Measurements from ENCODE around the gene CTSF.

CTSF gene

GRCh38 chr11:66559866-66560676 lies 8.3 kb downstream of the CTSF start:
- no peaks in the 10 kb centered on the region for H3K9me3 ChIP-seq (ENCODE audit: control insufficient read depth in 2 of 2, low read length in 2 of 2)
- H3K9ac ChIP-seq (ENCODE audit: low read depth in 1 of 2, low read length in 2 of 2), result no peak overlapping the region
- H3K4me1 ChIP-seq (ENCODE audit: control insufficient read depth in 2 of 2, insufficient read depth in 2 of 2, low read length in 2 of 2), result peaks cover 0 to 2% of the 10 kb centered on the region in 2 donors
- H3K4me3 ChIP-seq (ENCODE audit: low read length in 2 of 2), result no peak overlapping the region
- peaks cover 2 to 5% of the 10 kb centered on the region in 2 donors for H3K27me3 ChIP-seq (ENCODE audit: control insufficient read depth in 2 of 2, insufficient read depth in 2 of 2, low read length in 2 of 2)
- H3K36me3 ChIP-seq (ENCODE audit: control insufficient read depth in 2 of 2, insufficient read depth in 2 of 2, low read length in 2 of 2), result no peaks in the 10 kb centered on the region
- H3K27ac ChIP-seq (ENCODE audit: low read depth in 2 of 2, low read length in 2 of 2), result no peak overlapping the region

DNA sequence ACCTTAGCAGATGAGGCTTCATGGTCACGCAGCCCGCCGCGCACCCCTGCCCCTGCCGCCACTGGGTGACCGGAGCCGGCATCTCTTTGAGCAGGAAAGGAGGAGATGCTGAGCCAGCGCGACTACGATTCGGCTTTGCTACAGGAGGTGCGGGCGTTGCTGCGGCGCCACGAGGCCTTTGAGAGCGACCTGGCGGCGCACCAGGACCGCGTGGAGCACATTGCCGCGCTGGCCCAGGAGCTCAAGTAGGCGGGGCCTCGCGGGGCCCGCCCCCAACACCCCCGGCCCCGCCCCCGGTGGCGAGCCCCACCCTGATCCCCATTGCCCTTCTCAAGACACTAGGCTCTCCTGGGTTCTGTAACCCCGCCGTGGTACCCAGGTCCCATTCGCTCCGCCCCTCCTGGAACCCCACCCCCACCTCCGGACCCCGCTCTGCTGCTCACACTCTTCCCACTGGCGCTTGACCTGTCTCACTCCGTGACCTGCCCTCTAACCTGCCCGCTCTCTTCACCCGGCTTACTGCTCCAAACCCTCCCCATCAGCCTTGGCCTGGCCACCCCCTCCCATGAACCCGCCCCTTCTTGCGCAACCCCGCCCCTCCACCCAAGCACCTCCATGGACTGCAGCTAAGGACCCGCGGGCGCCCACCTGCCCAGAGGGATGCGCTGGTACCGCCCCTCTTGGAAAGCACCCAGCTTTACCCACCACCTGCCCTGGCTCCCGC lies 9.1 kb downstream of the CTSF start:
- peaks cover 2 to 5% of the 10 kb centered on the region in 2 donors for H3K27me3 ChIP-seq (ENCODE audit: control insufficient read depth in 2 of 2, insufficient read depth in 2 of 2, low read length in 2 of 2)
- H3K9me3 ChIP-seq (ENCODE audit: control insufficient read depth in 2 of 2, low read length in 2 of 2), result no peaks in the 10 kb centered on the region
- H3K4me3 ChIP-seq (ENCODE audit: low read length in 2 of 2), result no peak overlapping the region
- H3K36me3 ChIP-seq (ENCODE audit: control insufficient read depth in 2 of 2, insufficient read depth in 2 of 2, low read length in 2 of 2), result no peaks in the 10 kb centered on the region
- no peak overlapping the region for H3K9ac ChIP-seq (ENCODE audit: low read depth in 1 of 2, low read length in 2 of 2)
- peaks cover 0 to 2% of the 10 kb centered on the region in 2 donors for H3K4me1 ChIP-seq (ENCODE audit: control insufficient read depth in 2 of 2, insufficient read depth in 2 of 2, low read length in 2 of 2)
- H3K27ac ChIP-seq (ENCODE audit: low read depth in 2 of 2, low read length in 2 of 2), result no peak overlapping the region

DNA sequence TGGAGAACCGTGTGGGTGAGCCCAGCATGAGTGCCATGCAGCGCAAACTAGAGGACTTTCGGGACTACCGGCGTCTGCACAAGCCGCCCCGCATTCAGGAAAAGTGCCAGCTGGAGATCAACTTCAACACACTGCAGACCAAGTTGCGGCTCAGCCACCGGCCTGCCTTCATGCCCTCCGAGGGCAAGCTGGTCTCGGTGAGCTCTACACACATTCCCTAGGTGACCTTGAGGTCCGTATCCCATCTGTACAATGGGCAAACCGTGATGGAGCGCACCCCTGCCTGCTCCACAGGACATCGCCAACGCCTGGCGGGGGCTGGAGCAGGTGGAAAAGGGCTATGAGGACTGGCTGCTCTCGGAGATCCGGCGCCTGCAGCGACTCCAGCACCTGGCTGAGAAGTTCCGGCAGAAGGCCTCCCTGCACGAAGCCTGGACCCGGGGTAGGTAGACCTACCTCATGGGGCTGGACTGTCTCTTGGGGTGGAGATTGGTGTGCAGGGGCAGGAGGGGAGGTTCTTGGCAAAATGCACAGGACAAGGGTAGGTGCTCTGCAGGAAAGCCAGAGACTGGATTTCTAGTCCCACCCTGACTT lies 10.6 kb downstream of the CTSF start:
- Histone ChIP-seq H3K9me3 (ENCODE audit: control insufficient read depth in 2 of 2, low read length in 2 of 2) (no peaks in the 10 kb centered on the region), H3K36me3 (ENCODE audit: control insufficient read depth in 2 of 2, insufficient read depth in 2 of 2, low read length in 2 of 2) (no peaks in the 10 kb centered on the region), H3K4me3 (ENCODE audit: low read length in 2 of 2) (no peak overlapping the region), H3K27ac (ENCODE audit: low read depth in 2 of 2, low read length in 2 of 2) (no peak overlapping the region), H3K9ac (ENCODE audit: low read depth in 1 of 2, low read length in 2 of 2) (no peak overlapping the region), H3K4me1 (ENCODE audit: control insufficient read depth in 2 of 2, insufficient read depth in 2 of 2, low read length in 2 of 2) (peaks cover 0 to 2% of the 10 kb centered on the region in 2 donors), H3K27me3 (ENCODE audit: control insufficient read depth in 2 of 2, insufficient read depth in 2 of 2, low read length in 2 of 2) (peaks cover 2 to 5% of the 10 kb centered on the region in 2 donors)

DNA sequence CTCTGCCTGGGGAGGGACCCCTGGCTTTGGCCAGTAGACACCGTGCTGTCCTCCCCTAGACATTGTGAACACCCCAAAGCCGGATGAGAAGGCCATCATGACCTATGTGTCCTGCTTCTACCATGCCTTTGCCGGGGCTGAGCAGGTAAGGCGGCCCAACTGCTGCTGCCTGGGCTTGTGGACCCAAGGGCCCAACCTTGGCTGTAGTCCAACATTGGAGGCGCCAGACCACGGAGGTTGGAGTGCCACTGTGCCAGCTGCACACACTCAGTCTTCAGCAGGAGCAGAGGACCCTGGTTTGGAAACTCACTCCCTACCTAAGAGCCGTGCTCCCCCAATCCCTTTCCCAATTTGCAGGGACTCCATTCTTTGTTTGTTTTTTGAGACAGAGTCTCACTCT lies 12.3 kb downstream of the CTSF start:
- Histone ChIP-seq H3K27me3 (ENCODE audit: control insufficient read depth in 2 of 2, insufficient read depth in 2 of 2, low read length in 2 of 2) (peaks cover 2 to 5% of the 10 kb centered on the region in 2 donors), H3K36me3 (ENCODE audit: control insufficient read depth in 2 of 2, insufficient read depth in 2 of 2, low read length in 2 of 2) (no peaks in the 10 kb centered on the region), H3K4me3 (ENCODE audit: low read length in 2 of 2) (no peak overlapping the region), H3K27ac (ENCODE audit: low read depth in 2 of 2, low read length in 2 of 2) (no peak overlapping the region), H3K4me1 (ENCODE audit: control insufficient read depth in 2 of 2, insufficient read depth in 2 of 2, low read length in 2 of 2) (peaks cover 0 to 2% of the 10 kb centered on the region in 2 donors), H3K9me3 (ENCODE audit: control insufficient read depth in 2 of 2, low read length in 2 of 2) (no peaks in the 10 kb centered on the region), H3K9ac (ENCODE audit: low read depth in 1 of 2, low read length in 2 of 2) (no peak overlapping the region)

- Histone ChIP-seq H3K9me3 (ENCODE audit: control insufficient read depth in 2 of 2, low read length in 2 of 2) (no peaks in the 10 kb centered on the region), H3K27me3 (ENCODE audit: control insufficient read depth in 2 of 2, insufficient read depth in 2 of 2, low read length in 2 of 2) (peaks cover 2 to 5% of the 10 kb centered on the region in 2 donors), H3K9ac (ENCODE audit: low read depth in 1 of 2, low read length in 2 of 2) (no peak overlapping the region), H3K27ac (ENCODE audit: low read depth in 2 of 2, low read length in 2 of 2) (no peak overlapping the region), H3K4me1 (ENCODE audit: control insufficient read depth in 2 of 2, insufficient read depth in 2 of 2, low read length in 2 of 2) (peaks cover 0 to 2% of the 10 kb centered on the region in 2 donors), H3K4me3 (ENCODE audit: low read length in 2 of 2) (no peak overlapping the region), H3K36me3 (ENCODE audit: control insufficient read depth in 2 of 2, insufficient read depth in 2 of 2, low read length in 2 of 2) (no peaks in the 10 kb centered on the region)
These were observed 13.0 kb downstream of the CTSF start for GRCh38 chr11:66555416-66555815.

DNA sequence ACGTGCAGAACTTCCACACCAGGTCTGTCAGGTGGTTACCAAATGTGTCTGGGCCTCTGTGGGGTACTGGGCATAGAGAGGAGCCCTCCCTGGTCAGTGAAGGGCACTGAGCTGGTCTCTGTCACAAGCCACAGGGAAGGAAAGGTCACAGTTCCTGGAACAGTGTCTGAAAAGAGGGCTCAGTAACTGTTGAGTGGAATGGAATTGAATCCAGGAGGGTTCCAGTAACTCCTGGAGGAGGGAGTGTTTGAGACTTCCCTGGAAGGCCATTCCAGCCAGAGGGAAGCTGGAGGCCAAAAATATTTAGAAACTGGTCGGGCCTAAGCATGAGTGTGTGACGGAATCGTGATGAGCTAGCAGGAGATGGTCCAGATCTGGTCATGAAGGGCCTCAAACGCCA lies 13.8 kb downstream of the CTSF start:
- Histone ChIP-seq H3K27ac (ENCODE audit: low read depth in 2 of 2, low read length in 2 of 2) (no peak overlapping the region), H3K36me3 (ENCODE audit: control insufficient read depth in 2 of 2, insufficient read depth in 2 of 2, low read length in 2 of 2) (no peaks in the 10 kb centered on the region)

GRCh38 chr11:66550887-66551286 lies 17.5 kb downstream of the CTSF start:
- H3K9ac ChIP-seq (ENCODE audit: low read depth in 1 of 2, low read length in 2 of 2), result no peak overlapping the region
- H3K4me3 ChIP-seq (ENCODE audit: low read length in 2 of 2), result no peak overlapping the region
- H3K9me3 ChIP-seq (ENCODE audit: control insufficient read depth in 2 of 2, low read length in 2 of 2), result no peaks in the 10 kb centered on the region
- no peaks in the 10 kb centered on the region for H3K36me3 ChIP-seq (ENCODE audit: control insufficient read depth in 2 of 2, insufficient read depth in 2 of 2, low read length in 2 of 2)
- no peak overlapping the region for H3K27ac ChIP-seq (ENCODE audit: low read depth in 2 of 2, low read length in 2 of 2)
- H3K4me1 ChIP-seq (ENCODE audit: control insufficient read depth in 2 of 2, insufficient read depth in 2 of 2, low read length in 2 of 2), result peaks cover 0 to 4% of the 10 kb centered on the region in 2 donors
- H3K27me3 ChIP-seq (ENCODE audit: control insufficient read depth in 2 of 2, insufficient read depth in 2 of 2, low read length in 2 of 2), result no peaks in the 10 kb centered on the region

More for the DNA sequence above, 13.8 kb downstream of the CTSF start:
- Histone ChIP-seq H3K4me3 (ENCODE audit: low read length in 2 of 2) (no peak overlapping the region), H3K9ac (ENCODE audit: low read depth in 1 of 2, low read length in 2 of 2) (no peak overlapping the region), H3K27me3 (ENCODE audit: control insufficient read depth in 2 of 2, insufficient read depth in 2 of 2, low read length in 2 of 2) (peaks cover 2 to 5% of the 10 kb centered on the region in 2 donors), H3K9me3 (ENCODE audit: control insufficient read depth in 2 of 2, low read length in 2 of 2) (no peaks in the 10 kb centered on the region), H3K4me1 (ENCODE audit: control insufficient read depth in 2 of 2, insufficient read depth in 2 of 2, low read length in 2 of 2) (peaks cover 0 to 2% of the 10 kb centered on the region in 2 donors)

GRCh38 chr11:66549696-66550095 lies 18.7 kb downstream of the CTSF start:
- no peak overlapping the region for H3K9ac ChIP-seq (ENCODE audit: low read depth in 1 of 2, low read length in 2 of 2)
- H3K36me3 ChIP-seq (ENCODE audit: control insufficient read depth in 2 of 2, insufficient read depth in 2 of 2, low read length in 2 of 2), result no peaks in the 10 kb centered on the region
- peaks cover 4 to 5% of the 10 kb centered on the region in 2 donors for H3K4me1 ChIP-seq (ENCODE audit: control insufficient read depth in 2 of 2, insufficient read depth in 2 of 2, low read length in 2 of 2)
- no peak overlapping the region for H3K27ac ChIP-seq (ENCODE audit: low read depth in 2 of 2, low read length in 2 of 2)
- H3K27me3 ChIP-seq (ENCODE audit: control insufficient read depth in 2 of 2, insufficient read depth in 2 of 2, low read length in 2 of 2), result no peaks in the 10 kb centered on the region
- no peak overlapping the region for H3K4me3 ChIP-seq (ENCODE audit: low read length in 2 of 2)
- no peaks in the 10 kb centered on the region for H3K9me3 ChIP-seq (ENCODE audit: control insufficient read depth in 2 of 2, low read length in 2 of 2)

DNA sequence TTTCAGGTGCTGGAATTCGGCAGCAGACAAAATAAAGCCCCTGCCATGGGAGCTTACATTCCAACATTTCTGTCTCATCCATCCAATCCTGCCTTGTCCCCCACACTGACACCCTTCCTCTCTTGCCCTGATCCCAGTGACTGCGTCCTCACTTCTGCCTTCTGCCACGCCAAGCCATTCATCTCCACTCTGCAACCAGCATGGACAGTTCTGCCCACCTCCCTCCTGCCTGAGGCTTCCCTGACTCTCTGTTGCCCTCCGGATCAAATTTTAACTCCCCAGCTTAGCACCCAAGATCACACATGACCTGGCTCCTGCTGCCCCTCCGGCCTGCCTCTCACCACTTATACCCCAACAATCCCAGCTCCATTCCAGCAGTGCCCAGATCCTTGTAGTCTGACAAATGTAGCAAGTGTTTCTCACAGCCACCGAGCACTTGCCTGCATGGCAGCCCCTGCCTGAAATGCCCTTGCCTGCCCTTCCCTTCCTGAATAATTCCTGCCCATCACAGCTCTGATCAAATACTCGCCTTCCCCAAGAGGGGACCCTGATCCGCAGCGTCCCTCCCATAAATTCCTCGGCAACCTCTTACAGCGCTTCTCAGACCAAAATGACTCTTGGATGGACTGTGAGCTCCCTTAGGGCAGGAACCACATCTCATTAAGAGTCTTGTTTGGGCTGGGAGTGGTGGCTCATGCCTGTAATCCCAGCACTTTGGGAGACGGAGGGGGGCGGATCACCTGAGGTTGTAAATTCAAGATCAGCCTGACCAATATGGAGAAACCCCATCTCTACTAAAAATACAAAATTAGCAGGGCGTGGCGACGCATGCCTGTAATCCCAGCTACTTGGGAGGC lies 19.4 kb downstream of the CTSF start:
- H3K9me3 ChIP-seq (ENCODE audit: control insufficient read depth in 2 of 2, low read length in 2 of 2), result no peaks in the 10 kb centered on the region
- peaks cover 5 to 8% of the 10 kb centered on the region in 2 donors for H3K4me1 ChIP-seq (ENCODE audit: control insufficient read depth in 2 of 2, insufficient read depth in 2 of 2, low read length in 2 of 2)
- no peak overlapping the region for H3K9ac ChIP-seq (ENCODE audit: low read depth in 1 of 2, low read length in 2 of 2)
- no peak overlapping the region for H3K27ac ChIP-seq (ENCODE audit: low read depth in 2 of 2, low read length in 2 of 2)
- no peaks in the 10 kb centered on the region for H3K36me3 ChIP-seq (ENCODE audit: control insufficient read depth in 2 of 2, insufficient read depth in 2 of 2, low read length in 2 of 2)
- H3K27me3 ChIP-seq (ENCODE audit: control insufficient read depth in 2 of 2, insufficient read depth in 2 of 2, low read length in 2 of 2), result no peaks in the 10 kb centered on the region
- H3K4me3 ChIP-seq (ENCODE audit: low read length in 2 of 2), result no peak overlapping the region

All from mucosa of rectum (tissue), 2 donors.